Measurements from ENCODE around the gene FAM78A.
"Not testable (repeated sequence)": the region's sequence is repeated elsewhere in the genome, so short reads cannot be mapped to it uniquely, and the experiment has no call there.

Gene FAM78A

GRCh38 chr9:131282175-131282574 lies 5.9 kb upstream of the FAM78A start:
- FAIRE-seq, result peak; percentile 13
- no peak for DNase-seq (ENCODE audit: low spot score)

- FAIRE-seq (no peak), DNase-seq (ENCODE audit: low spot score) (no peak)
Observed at GRCh38 chr9:131281119-131281965, 5.0 kb upstream of the FAM78A start.

GRCh38 chr9:131280660-131281059 lies 4.3 kb upstream of the FAM78A start:
- DNase-seq (ENCODE audit: low spot score) (no peak), FAIRE-seq (no peak)

- FAIRE-seq (no peak), DNase-seq (ENCODE audit: low spot score) (no peak)
Observed at GRCh38 chr9:131279863-131280570, 3.7 kb upstream of the FAM78A start.

- FAIRE-seq (no peak), DNase-seq (ENCODE audit: low spot score) (no peak)
Observed at GRCh38 chr9:131279196-131279862, 3.0 kb upstream of the FAM78A start.

GRCh38 chr9:131278702-131279111 lies 2.4 kb upstream of the FAM78A start:
- no peak for FAIRE-seq
- DNase-seq (ENCODE audit: low spot score), result no peak

- peak; percentile 94 for DNase-seq (ENCODE audit: low spot score)
- no peak for FAIRE-seq
Observed at GRCh38 chr9:131277910-131278701, 1.8 kb upstream of the FAM78A start.

- DNase-seq (ENCODE audit: low spot score) (peak; percentile 37), FAIRE-seq (no peak)
Observed at GRCh38 chr9:131277287-131277909, 1.1 kb upstream of the FAM78A start.

- FAIRE-seq (no peak), DNase-seq (ENCODE audit: low spot score) (no peak)
Observed at GRCh38 chr9:131276891-131277286, 579 bp upstream of the FAM78A start.

GRCh38 chr9:131275332-131276093 lies 797 bp downstream of the FAM78A start:
- no peak for DNase-seq (ENCODE audit: low spot score)
- no peak for FAIRE-seq

GRCh38 chr9:131274674-131275331 lies 1.5 kb downstream of the FAM78A start:
- no peak for FAIRE-seq
- no peak for DNase-seq (ENCODE audit: low spot score)

GRCh38 chr9:131273856-131274673 lies 2.2 kb downstream of the FAM78A start:
- no peak for DNase-seq (ENCODE audit: low spot score)
- FAIRE-seq, result no peak

- FAIRE-seq, result no peak
- DNase-seq (ENCODE audit: low spot score), result no peak
Observed at GRCh38 chr9:131273146-131273855, 3.0 kb downstream of the FAM78A start.

- FAIRE-seq, result no peak
- no peak for DNase-seq (ENCODE audit: low spot score)
Observed at GRCh38 chr9:131272212-131272611, 4.1 kb downstream of the FAM78A start.

GRCh38 chr9:131271506-131271931 lies 4.8 kb downstream of the FAM78A start:
- no peak for DNase-seq (ENCODE audit: low spot score)
- no peak for FAIRE-seq

GRCh38 chr9:131271016-131271273 lies 5.4 kb downstream of the FAM78A start:
- not testable (repeated sequence) for FAIRE-seq; DNase-seq (ENCODE audit: low spot score)

- DNase-seq (ENCODE audit: low spot score), result no peak
- FAIRE-seq, result no peak
Observed at GRCh38 chr9:131270171-131271015, 5.9 kb downstream of the FAM78A start.

Data from urothelium cell line (cell line).